Keratinocyte (primary cell): ENCODE data around the gene EMP2. TPM values are rescaled to one million over a fixed set of nuclear protein-coding genes. Genes with fewer than 3 reads are reported as not detected.
A peak's percentile ranks its signal among the peaks of the same experiment; 100 is the strongest.

ENCODE experiments used
- DNase-seq: peaks from one replicate; pipeline ENCODE4 v3.0.0-alpha.2; 2011; ENCODE audit warnings: low read depth, missing footprints, low spot score
- FAIRE-seq: peaks from 2 replicates; lab custom pipeline; 2011; peaks lifted over from hg19 to GRCh38; lab: Jason Lieb, UNC
- H2AFZ ChIP-seq: 2 replicates; pipeline ENCODE4 v1.6.0; 2012; ENCODE audit warnings: low read length, control low read depth, inconsistent platforms; ENCODE audit not compliant: control insufficient read depth
- H3K27ac ChIP-seq: 2 replicates; pipeline ENCODE4 v1.5.1; 2011; ENCODE audit warnings: low read length; ENCODE audit not compliant: control insufficient read depth, insufficient read depth
- H3K27me3 ChIP-seq: 3 replicates; pipeline ENCODE4 v1.6.0; 2011; ENCODE audit warnings: low read length; ENCODE audit not compliant: control insufficient read depth, insufficient read depth; ENCODE audit errors: extremely low read depth
- H3K36me3 ChIP-seq, 2 experiments: 2 replicates in 1 of 2; 3 replicates in 1 of 2; pipeline ENCODE4 v1.5.1; 2011; ENCODE audit warnings: low read length in 2 of 2, mild to moderate bottlenecking in 1 of 2; ENCODE audit not compliant: control insufficient read depth in 2 of 2, insufficient read depth in 2 of 2; ENCODE audit errors: extremely low read depth in 1 of 2
- H3K4me1 ChIP-seq: 3 replicates; pipeline ENCODE4 v1.5.1; 2011; ENCODE audit warnings: low read length; ENCODE audit not compliant: control insufficient read depth, insufficient read depth; ENCODE audit errors: extremely low read depth
- H3K4me2 ChIP-seq: 3 replicates; pipeline ENCODE4 v1.6.0; 2011; ENCODE audit warnings: low read depth, low read length; ENCODE audit not compliant: control insufficient read depth, insufficient read depth; ENCODE audit errors: extremely low read depth
- H3K4me3 ChIP-seq, 3 experiments: fragments of 200-600 bp in 1 of 3; sonication (generic) in 1 of 3; 2 replicates in 2 of 3; 3 replicates in 1 of 3; pipeline ENCODE4 v1.5.1; 2011 to 2016; ENCODE audit warnings: low read length in 3 of 3, mild to moderate bottlenecking in 3 of 3, control low read depth in 2 of 3, inconsistent platforms in 1 of 3, low read depth in 1 of 3, mixed read lengths in 1 of 3, mixed run types in 1 of 3, moderate library complexity in 1 of 3; ENCODE audit not compliant: control insufficient read depth in 2 of 3, insufficient read depth in 2 of 3; ENCODE audit errors: extremely low read depth in 1 of 3
- H3K79me2 ChIP-seq: 2 replicates; pipeline ENCODE4 v1.6.0; 2012; ENCODE audit warnings: low read length; ENCODE audit not compliant: control insufficient read depth, insufficient read depth
- H3K9ac ChIP-seq: 3 replicates; pipeline ENCODE4 v1.6.0; 2011; ENCODE audit warnings: low read length; ENCODE audit not compliant: control insufficient read depth, insufficient read depth; ENCODE audit errors: extremely low read depth
- H3K9me1 ChIP-seq: 3 replicates; pipeline ENCODE4 v1.6.0; 2011; ENCODE audit warnings: low read length; ENCODE audit not compliant: control insufficient read depth, insufficient read depth; ENCODE audit errors: extremely low read depth
- H3K9me3 ChIP-seq: 2 replicates; pipeline ENCODE4 v1.5.1; 2012; ENCODE audit warnings: low read depth, low read length; ENCODE audit not compliant: control insufficient read depth
- H4K20me1 ChIP-seq: 3 replicates; pipeline ENCODE4 v1.6.0; 2011; ENCODE audit warnings: low read length; ENCODE audit not compliant: control insufficient read depth, insufficient read depth; ENCODE audit errors: extremely low read depth
- CTCF ChIP-seq, 3 experiments: IDR thresholded peaks in 1 of 3; conservative IDR thresholded peaks in 1 of 3; optimal IDR thresholded peaks in 1 of 3; 2 replicates in 2 of 3; 3 replicates in 1 of 3; pipeline versions ENCODE3 to v1.5.1; 2011; ENCODE audit warnings: low read length in 3 of 3, mild to moderate bottlenecking in 3 of 3, moderate library complexity in 2 of 3, control low read depth in 1 of 3, inconsistent platforms in 1 of 3; ENCODE audit not compliant: insufficient read depth in 2 of 3; ENCODE audit errors: extremely low read depth in 1 of 3
- EZH2 ChIP-seq: IDR thresholded peaks from one replicate; pipeline ENCODE4 v1.6.1; 2012; ENCODE audit warnings: inconsistent platforms, mild to moderate bottlenecking, low read length, moderate library complexity
- dilution Hi-C: fragments of 300-500 bp; cut with MboI; formaldehyde crosslinking; loops from one replicate; pipeline ENCODE4 v1.7.0; 2020; ENCODE audit warnings: low sequenced_read_pairs; ENCODE audit not compliant: extremely low pct_ligation_motif_present
- polyA minus RNA-seq, 3 experiments: library from RNA; depleted of rRNA, polyadenylated mRNA; stranded (reverse); fragments of >200 nt; gene quantifications; 1 replicate in 1 of 3; 2 replicates in 1 of 3; 3 replicates in 1 of 3; pipeline ENCODE4 v1.2.3, GENCODE V29; 2011
- polyA plus RNA-seq, 5 experiments: library from polyadenylated mRNA; depleted of rRNA in 3 of 5; stranded (reverse) in 3 of 5; stranded (forward) in 1 of 5; unstranded in 1 of 5; fragments of >200 nt; gene quantifications; 1 replicate in 1 of 5; 2 replicates in 3 of 5; 3 replicates in 1 of 5; pipeline versions ENCODE4 v1.2.1 to v1.2.3, GENCODE V29; 2011 to 2012; ENCODE audit warnings: missing spikeins in 2 of 5, low read depth in 1 of 5, low replicate concordance in 1 of 5

The EMP2 gene
- 14.7 to 19.6 TPM (median 19.1 TPM) in 3 replicates for polyA plus RNA-seq
- polyA plus RNA-seq (2011; ENCODE audit: low read depth), result 7.7 TPM
- 5.5 and 9.0 TPM in 2 replicates for polyA plus RNA-seq (2011; cell fraction: cytosol; rRNA removed)
- polyA plus RNA-seq (2011; cell fraction: nucleus; rRNA removed), result 9.6 and 10.0 TPM in 2 replicates
- 19.2 and 19.8 TPM in 2 replicates for polyA plus RNA-seq (2012; ENCODE audit: low replicate concordance)
- 33.1 to 37.7 TPM (median 37.6 TPM) in 3 replicates for polyA minus RNA-seq
- 5.4 TPM for polyA minus RNA-seq (2011; cell fraction: cytosol; rRNA and poly(A)+ RNA removed)
- 5.2 and 6.7 TPM in 2 replicates for polyA minus RNA-seq (2011; cell fraction: nucleus; rRNA and poly(A)+ RNA removed)

GRCh38 chr16:10579965-10580882, at the start of gene EMP2:
Gene EMP2 (minus strand): TSS chr16:10580598. CDS start chr16:10547617, 32,981 bp downstream.
- H4K20me1 ChIP-seq, result no peaks in the 10 kb centered on the region
- no peak for FAIRE-seq
- peak within 1 kb of the TSS; percentile 94 for H3K4me2 ChIP-seq
- H3K9me1 ChIP-seq, result peaks cover 5% of the 10 kb centered on the region
- H3K36me3 ChIP-seq, result no peaks in the 10 kb centered on the region
- peak within 1 kb of the TSS; percentile 69 for H3K27ac ChIP-seq
- no peaks in the 10 kb centered on the region for H3K9me3 ChIP-seq
- peak within 1 kb of the TSS; percentile 82 for H3K9ac ChIP-seq
- H2AFZ ChIP-seq, result peak within 1 kb of the TSS; percentile 89
- peaks cover 24% of the 10 kb centered on the region for H3K4me1 ChIP-seq
- dilution Hi-C loops, result no loop called here
- no peaks in the 10 kb centered on the region for H3K27me3 ChIP-seq
- H3K79me2 ChIP-seq, result peaks cover 22% of the 10 kb centered on the region
- DNase-seq, result no peak
- no peak for TF ChIP-seq EZH2
- TF ChIP-seq CTCF (optimal IDR thresholded peaks at IDR 0.05 in 1 of 3, IDR thresholded peaks at IDR 0.05 in 1 of 3, conservative IDR thresholded peaks at IDR 0.05 in 1 of 3; ENCODE audit: extremely low read depth in 1 of 3, insufficient read depth in 2 of 3, low read length in 3 of 3), result peak; percentile 45 to 73 (median 55)
- H3K4me3 ChIP-seq, result peak within 1 kb of the TSS; percentile 71 to 81 (median 79)

GRCh38 chr16:10629592-10629963, 49.2 kb upstream of the EMP2 start:
- Histone ChIP-seq H3K4me2 (no peak overlapping the region), H3K27ac (no peak overlapping the region), H3K79me2 (no peaks in the 10 kb centered on the region), H3K4me1 (no peaks in the 10 kb centered on the region), H3K4me3 (no peak overlapping the region), H3K9ac (no peak overlapping the region), H3K27me3 (no peaks in the 10 kb centered on the region), H3K9me1 (no peaks in the 10 kb centered on the region), H3K36me3 (no peaks in the 10 kb centered on the region), H4K20me1 (no peaks in the 10 kb centered on the region), H3K9me3 (no peaks in the 10 kb centered on the region), H2AFZ (no peak overlapping the region)
- no peak for FAIRE-seq
- dilution Hi-C loops, result no loop called here
- TF ChIP-seq CTCF (optimal IDR thresholded peaks at IDR 0.05 in 1 of 3, IDR thresholded peaks at IDR 0.05 in 1 of 3, conservative IDR thresholded peaks at IDR 0.05 in 1 of 3; ENCODE audit: extremely low read depth in 1 of 3, insufficient read depth in 2 of 3, low read length in 3 of 3) (peak in 1 of 3 experiments; percentile 37), EZH2 (no peak)
- no peak for DNase-seq
